ENCODE data around the gene FHOD3.

FHOD3 gene

GRCh38 chr18:36623681-36624190 lies 326.2 kb downstream of the FHOD3 start:
- Mint-ChIP-seq H3K36me3 (no peaks in the 10 kb centered on the region), H3K9me3 (no peaks in the 10 kb centered on the region), H3K27me3 (peaks cover 3% of the 10 kb centered on the region), H3K4me3 (no peak overlapping the region), H3K27ac (no peak overlapping the region), H3K4me1 (no peaks in the 10 kb centered on the region)
- no peak for DNase-seq
- CTCF ChIA-PET, result no interaction called here

DNA sequence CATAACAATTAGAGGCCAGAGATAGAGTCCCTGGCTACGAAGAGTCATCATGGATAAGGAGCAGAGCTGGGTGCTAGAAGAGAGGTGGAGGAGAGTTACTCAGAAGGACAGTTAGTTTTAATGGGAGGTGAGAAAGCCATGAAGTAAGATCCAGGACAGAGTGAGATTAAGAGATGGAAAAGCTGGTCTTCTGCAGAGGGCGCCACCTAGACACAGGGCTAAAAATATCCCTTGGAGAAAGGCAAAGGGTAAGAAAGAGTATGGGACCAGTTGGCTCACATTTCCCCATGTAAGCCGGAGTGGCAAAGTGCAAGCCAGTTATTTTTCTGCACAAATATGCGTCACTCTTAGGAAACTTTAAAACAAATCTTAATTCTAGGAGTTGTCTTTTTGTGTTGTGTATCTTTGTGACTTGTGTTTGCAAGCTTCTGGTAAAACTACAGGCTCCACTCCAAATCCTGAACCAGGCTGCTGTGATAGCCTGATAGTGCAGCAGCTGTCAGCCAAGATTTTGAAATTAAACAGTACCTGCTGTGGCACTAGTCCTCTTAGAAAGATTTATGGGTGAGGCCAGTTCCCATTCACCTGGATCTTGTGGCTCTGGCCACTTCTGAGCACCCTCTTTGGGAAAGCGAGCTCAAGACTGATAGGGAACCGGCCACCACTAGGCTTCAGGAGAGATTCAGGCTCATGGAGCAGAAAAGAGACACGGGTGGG lies 327.1 kb downstream of the FHOD3 start:
- CTCF ChIA-PET, result no interaction called here
- Mint-ChIP-seq H3K27me3 (peaks cover 3% of the 10 kb centered on the region), H3K36me3 (no peaks in the 10 kb centered on the region), H3K9me3 (no peaks in the 10 kb centered on the region), H3K4me3 (no peak overlapping the region), H3K27ac (no peak overlapping the region), H3K4me1 (no peaks in the 10 kb centered on the region)
- no peak for DNase-seq

DNA sequence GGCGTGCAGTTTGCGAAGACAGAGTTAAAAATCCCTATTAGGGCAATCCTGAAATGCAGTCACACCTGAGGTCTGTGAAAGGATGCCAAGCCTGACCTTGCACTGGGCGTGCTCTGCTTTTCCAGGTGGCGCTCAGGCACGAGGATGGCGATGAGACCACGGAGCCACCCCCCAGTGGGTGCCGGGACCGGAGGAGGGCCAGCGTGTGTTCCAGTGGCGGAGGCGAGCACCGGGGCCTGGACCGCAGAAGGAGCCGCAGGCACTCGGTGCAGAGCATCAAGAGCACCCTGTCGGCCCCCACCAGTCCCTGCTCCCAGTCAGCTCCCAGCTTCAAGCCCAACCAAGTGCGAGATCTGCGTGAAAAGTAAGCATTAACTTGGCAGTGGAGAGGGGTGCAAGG lies 327.9 kb downstream of the FHOD3 start:
- CTCF ChIA-PET, result no interaction called here
- no peak overlapping the region for H3K27ac Mint-ChIP-seq

GRCh38 chr18:36627637-36628036 lies 330.1 kb downstream of the FHOD3 start:
- H3K27ac Mint-ChIP-seq, result no peak overlapping the region
- H3K9me3 Mint-ChIP-seq, result no peaks in the 10 kb centered on the region
- DNase-seq, result no peak
- no peaks in the 10 kb centered on the region for H3K4me1 Mint-ChIP-seq
- CTCF ChIA-PET, result no interaction called here
- H3K4me3 Mint-ChIP-seq, result no peak overlapping the region
- H3K36me3 Mint-ChIP-seq, result no peaks in the 10 kb centered on the region
- H3K27me3 Mint-ChIP-seq, result no peaks in the 10 kb centered on the region

More for the DNA sequence above, 327.9 kb downstream of the FHOD3 start:
- Mint-ChIP-seq H3K4me3 (no peak overlapping the region), H3K4me1 (no peaks in the 10 kb centered on the region), H3K36me3 (no peaks in the 10 kb centered on the region), H3K9me3 (no peaks in the 10 kb centered on the region), H3K27me3 (no peaks in the 10 kb centered on the region)
- no peak for DNase-seq

- no peak overlapping the region for H3K4me3 Mint-ChIP-seq
Measured at GRCh38 chr18:36628435-36629137, 331.1 kb downstream of the FHOD3 start.

GRCh38 chr18:36629138-36629530 lies 331.6 kb downstream of the FHOD3 start:
- Mint-ChIP-seq H3K27me3 (no peaks in the 10 kb centered on the region), H3K9me3 (no peaks in the 10 kb centered on the region), H3K36me3 (no peaks in the 10 kb centered on the region), H3K4me1 (no peaks in the 10 kb centered on the region), H3K27ac (no peak overlapping the region), H3K4me3 (no peak overlapping the region)
- CTCF ChIA-PET, result no interaction called here
- DNase-seq, result no peak

More at GRCh38 chr18:36628435-36629137, 331.1 kb downstream of the FHOD3 start:
- no peak overlapping the region for H3K27ac Mint-ChIP-seq
- CTCF ChIA-PET, result no interaction called here
- no peaks in the 10 kb centered on the region for H3K36me3 Mint-ChIP-seq
- DNase-seq, result no peak
- no peaks in the 10 kb centered on the region for H3K27me3 Mint-ChIP-seq
- H3K4me1 Mint-ChIP-seq, result no peaks in the 10 kb centered on the region
- H3K9me3 Mint-ChIP-seq, result no peaks in the 10 kb centered on the region

- Mint-ChIP-seq H3K36me3 (no peaks in the 10 kb centered on the region), H3K9me3 (no peaks in the 10 kb centered on the region), H3K27ac (no peak overlapping the region), H3K27me3 (no peaks in the 10 kb centered on the region), H3K4me1 (no peaks in the 10 kb centered on the region), H3K4me3 (no peak overlapping the region)
- CTCF ChIA-PET, result no interaction called here
- DNase-seq, result no peak
Measured at GRCh38 chr18:36629836-36630235, 332.3 kb downstream of the FHOD3 start.

- no peak overlapping the region for H3K4me3 Mint-ChIP-seq
- H3K27me3 Mint-ChIP-seq, result no peaks in the 10 kb centered on the region
- H3K9me3 Mint-ChIP-seq, result no peaks in the 10 kb centered on the region
- H3K4me1 Mint-ChIP-seq, result no peaks in the 10 kb centered on the region
- DNase-seq, result no peak
- H3K36me3 Mint-ChIP-seq, result no peaks in the 10 kb centered on the region
- no peak overlapping the region for H3K27ac Mint-ChIP-seq
- CTCF ChIA-PET, result interaction anchor here (0.8 kb wide), 1 partner anchor 52 kb away, joined by 3 read pairs; no protein-coding TSS in a partner anchor
Measured at GRCh38 chr18:36630917-36631316, 333.4 kb downstream of the FHOD3 start.

- DNase-seq, result no peak
- H3K27ac Mint-ChIP-seq, result no peak overlapping the region
- no peak overlapping the region for H3K4me3 Mint-ChIP-seq
- H3K9me3 Mint-ChIP-seq, result no peaks in the 10 kb centered on the region
- peaks cover 3% of the 10 kb centered on the region for H3K27me3 Mint-ChIP-seq
- H3K36me3 Mint-ChIP-seq, result no peaks in the 10 kb centered on the region
- CTCF ChIA-PET, result no interaction called here
- H3K4me1 Mint-ChIP-seq, result no peaks in the 10 kb centered on the region
Measured at GRCh38 chr18:36633961-36634412, 336.5 kb downstream of the FHOD3 start.

- H3K4me1 Mint-ChIP-seq, result no peaks in the 10 kb centered on the region
- H3K9me3 Mint-ChIP-seq, result no peaks in the 10 kb centered on the region
- H3K27ac Mint-ChIP-seq, result no peak overlapping the region
- no peaks in the 10 kb centered on the region for H3K36me3 Mint-ChIP-seq
- no peak for DNase-seq
- peaks cover 3% of the 10 kb centered on the region for H3K27me3 Mint-ChIP-seq
- no peak overlapping the region for H3K4me3 Mint-ChIP-seq
- CTCF ChIA-PET, result no interaction called here
Measured at GRCh38 chr18:36634573-36635216, 337.2 kb downstream of the FHOD3 start.

DNA sequence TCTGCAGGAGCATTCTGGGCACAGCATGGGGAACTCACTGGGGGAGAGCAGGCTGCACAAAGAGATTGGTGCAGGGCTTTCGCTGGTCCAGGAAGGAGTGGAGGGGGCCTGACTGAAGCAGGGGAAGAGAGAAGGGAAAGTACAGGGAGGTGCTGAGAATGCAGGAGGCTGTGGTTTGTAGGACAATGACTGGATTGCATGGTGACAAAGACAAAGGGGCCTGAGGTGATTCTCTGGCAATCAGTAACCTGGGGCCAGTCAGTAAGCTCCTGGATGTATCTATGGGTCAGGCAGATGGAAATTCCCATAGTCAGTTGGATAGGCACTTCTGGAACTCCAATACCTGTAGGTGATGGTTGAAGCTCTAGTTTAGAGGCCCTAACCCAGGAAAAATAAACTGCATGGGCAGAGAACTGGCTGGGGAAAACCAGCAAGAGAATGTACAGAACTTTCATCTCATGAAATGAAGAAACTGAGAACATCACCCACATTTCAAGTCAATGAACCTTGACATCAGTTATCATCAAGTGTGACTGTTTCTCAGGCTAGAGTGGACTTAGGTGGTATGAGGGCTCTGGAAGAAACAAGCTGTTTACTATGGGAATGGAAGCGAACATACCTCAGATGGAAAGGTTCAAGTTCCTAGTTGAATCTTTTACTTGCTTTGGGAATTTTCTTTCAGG lies 338.0 kb downstream of the FHOD3 start:
- no peak overlapping the region for H3K27ac Mint-ChIP-seq
- CTCF ChIA-PET, result no interaction called here
- H3K4me3 Mint-ChIP-seq, result no peak overlapping the region
- H3K9me3 Mint-ChIP-seq, result no peaks in the 10 kb centered on the region
- no peak for DNase-seq
- no peaks in the 10 kb centered on the region for H3K4me1 Mint-ChIP-seq
- H3K27me3 Mint-ChIP-seq, result peaks cover 3% of the 10 kb centered on the region
- no peaks in the 10 kb centered on the region for H3K36me3 Mint-ChIP-seq

DNA sequence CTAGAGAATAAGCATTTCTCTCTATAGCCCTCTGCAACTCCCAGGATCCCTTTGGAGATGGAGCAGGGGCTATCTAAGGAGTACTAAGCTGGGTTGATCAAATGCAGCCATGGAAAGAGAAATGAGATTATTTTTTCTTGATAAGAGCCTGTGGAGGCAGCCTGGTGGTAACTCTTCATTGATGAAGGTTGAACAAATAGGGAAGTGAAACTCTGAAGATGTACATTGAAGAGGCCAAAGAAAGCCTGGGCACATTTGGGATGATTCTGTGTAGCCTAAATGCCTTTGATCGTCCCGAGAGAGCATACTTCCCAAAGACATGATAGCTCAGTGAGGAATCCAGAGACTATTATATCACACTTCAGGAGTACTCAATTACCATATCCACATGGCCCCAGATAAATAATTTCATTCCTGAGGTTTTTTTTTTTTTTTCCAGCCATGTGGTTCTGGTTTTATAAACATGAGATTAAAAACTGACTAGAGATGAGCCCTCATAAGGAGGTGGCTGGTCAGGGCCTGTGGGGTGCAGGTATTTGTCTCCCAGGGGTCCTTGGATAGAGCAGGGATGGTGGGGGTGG lies 338.8 kb downstream of the FHOD3 start:
- H3K4me3 Mint-ChIP-seq, result no peak overlapping the region
- CTCF ChIA-PET, result interaction anchor here (0.6 kb wide), 1 partner anchor 539 kb away, joined by 3 read pairs; no protein-coding TSS in a partner anchor
- H3K9me3 Mint-ChIP-seq, result no peaks in the 10 kb centered on the region
- H3K4me1 Mint-ChIP-seq, result no peaks in the 10 kb centered on the region
- H3K27ac Mint-ChIP-seq, result no peak overlapping the region
- H3K36me3 Mint-ChIP-seq, result no peaks in the 10 kb centered on the region
- peaks cover 3% of the 10 kb centered on the region for H3K27me3 Mint-ChIP-seq
- no peak for DNase-seq

DNA sequence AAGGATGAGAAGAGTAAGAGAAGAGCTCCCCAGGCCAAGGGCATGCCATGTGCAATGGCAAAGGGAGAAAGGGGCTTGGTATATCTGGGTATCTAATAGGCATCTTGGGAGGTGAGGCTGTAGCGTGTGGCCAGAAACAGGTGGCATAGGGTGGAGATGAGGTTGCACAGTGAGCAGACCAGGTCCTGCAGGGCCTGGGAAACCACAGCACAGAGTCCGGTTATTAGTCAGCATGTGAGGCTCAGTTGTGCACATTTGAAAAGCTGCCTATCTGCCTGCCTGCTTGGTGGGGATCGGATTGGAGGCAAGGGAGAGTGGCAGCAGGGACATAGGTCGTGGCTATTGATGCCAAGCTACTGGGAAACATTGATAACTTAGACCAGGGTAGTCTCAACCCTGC lies 340.7 kb downstream of the FHOD3 start:
- Mint-ChIP-seq H3K4me1 (no peaks in the 10 kb centered on the region), H3K4me3 (no peak overlapping the region), H3K36me3 (no peaks in the 10 kb centered on the region), H3K9me3 (no peaks in the 10 kb centered on the region), H3K27me3 (peaks cover 3% of the 10 kb centered on the region), H3K27ac (no peak overlapping the region)
- CTCF ChIA-PET, result no interaction called here
- DNase-seq, result no peak
